Measurements from ENCODE around the gene ATOH8.
A peak's percentile ranks its signal among the peaks of the same experiment; 100 is the strongest.

DNA sequence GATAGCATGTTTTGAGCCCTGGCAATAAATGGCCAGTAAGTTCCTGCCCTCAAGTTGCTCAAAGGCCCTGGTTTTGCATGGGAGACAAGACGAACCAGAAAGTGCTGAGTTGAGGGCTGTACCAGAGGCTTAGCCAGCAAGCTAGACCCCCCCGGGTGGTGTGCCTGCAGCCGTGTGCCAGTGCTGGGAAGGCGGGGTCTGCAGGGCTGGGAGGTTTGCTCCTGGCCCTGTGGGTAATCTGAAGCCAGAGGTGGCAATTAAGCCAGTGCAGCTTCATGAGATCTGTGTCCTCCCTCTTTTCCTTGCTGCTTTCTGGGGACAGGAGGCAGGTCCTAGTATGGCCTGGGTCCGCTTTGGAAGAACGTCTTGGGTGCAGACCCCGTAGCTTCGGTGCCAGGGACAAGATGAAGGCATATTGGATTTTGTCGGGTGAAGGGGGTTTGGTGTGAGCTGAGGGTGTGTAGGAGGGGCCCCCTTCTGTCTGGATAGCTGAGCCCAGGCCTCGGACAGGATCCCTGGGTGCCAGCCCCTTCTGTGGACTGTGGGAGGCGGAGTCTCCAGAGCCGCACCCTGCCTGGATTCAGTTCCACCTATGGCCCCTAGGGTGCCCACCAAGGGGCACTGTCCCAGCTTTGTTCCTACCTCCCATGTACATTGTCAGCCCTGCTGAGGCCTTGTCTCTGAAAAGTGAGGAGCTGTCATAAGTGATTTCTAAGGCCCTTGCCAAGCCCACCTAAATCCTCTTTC is 15.6 kb downstream of the ATOH8 start:
- TF ChIP-seq CTCF (IDR thresholded peaks at IDR 0.05) (peak in 2 of 4 experiments; percentile 8 to 11), POLR2AphosphoS5 (IDR thresholded peaks at IDR 0.05) (no peak), POLR2A (IDR thresholded peaks at IDR 0.05) (no peak)

Data from prostate gland (tissue), 2 donors.